ENCODE data around the gene IL26.

DNA sequence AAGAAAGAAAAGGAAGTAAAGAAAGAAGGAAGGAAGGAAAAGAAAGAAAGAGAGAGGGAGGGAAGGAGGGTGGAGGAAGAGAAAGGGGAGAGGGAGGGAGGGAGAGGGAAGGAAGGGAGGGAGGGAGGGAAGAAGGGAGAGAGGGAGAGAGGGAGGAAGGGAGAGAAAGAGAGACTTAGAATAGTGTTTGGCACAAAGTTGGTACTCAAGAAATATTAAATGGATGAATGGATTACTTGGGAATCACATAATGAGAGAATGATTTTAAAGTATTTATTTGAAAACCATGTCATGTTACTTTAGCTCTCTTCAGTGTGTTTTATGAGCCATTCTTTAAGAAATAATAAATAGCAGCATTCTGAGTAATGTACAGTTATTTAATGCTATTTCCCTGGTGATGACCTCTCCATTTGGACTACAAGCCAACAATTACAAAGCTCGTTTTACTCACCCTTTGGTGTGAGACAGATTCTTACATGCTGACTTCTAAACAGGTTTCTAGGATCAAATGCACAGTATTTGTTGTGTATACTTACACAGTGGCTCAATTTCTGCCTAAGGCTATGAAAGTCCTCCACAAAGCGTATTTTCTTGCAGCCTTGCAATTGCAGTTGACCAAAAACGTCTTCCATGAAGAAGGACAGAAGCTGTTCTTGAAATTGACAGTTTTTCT lies 861 bp downstream of the IL26 start:
- TF ChIP-seq BHLHE40 (IDR thresholded peaks at IDR 0.05; ENCODE audit: borderline replicate concordance) (no peak), TARDBP (IDR thresholded peaks at IDR 0.05) (no peak), ELF4 (IDR thresholded peaks at IDR 0.05) (no peak), FOXA1 (IDR thresholded peaks at IDR 0.05) (no peak), SP1 (IDR thresholded peaks at IDR 0.05) (no peak), SUZ12 (IDR thresholded peaks at IDR 0.05) (no peak), FOXM1 (IDR thresholded peaks at IDR 0.05; ENCODE audit: borderline replicate concordance) (no peak), ARNT (IDR thresholded peaks at IDR 0.05) (no peak), FOXK2 (IDR thresholded peaks at IDR 0.05) (no peak), HDGF (IDR thresholded peaks at IDR 0.05; ENCODE audit: borderline replicate concordance) (no peak)

Data from HEK293T (cell line).